Activated B cell treated with CpG ODN at 0.5 μM for 24 hours (primary cell): Measurements from ENCODE around the gene OLFML2A. TPM values are rescaled to one million over a fixed set of nuclear protein-coding genes. Genes with fewer than 3 reads are reported as not detected.

Experiments used
- ATAC-seq: fragments of 200-7000 bp; cut with Tn5 transposase; one replicate; pipeline ENCODE4 v1.10.0; 2021; ENCODE audit warnings: low read depth, mild to moderate bottlenecking, moderate library complexity
- CTCF ChIA-PET: fragments of 350-600 bp; sonication (Branson Sonifier 250); formaldehyde crosslinking; loops from one replicate; lab custom pipeline; 2021; ENCODE audit warnings: antibody characterized with exemption; lab: Charles Lee
- POLR2A ChIA-PET: fragments of 350-600 bp; sonication (Branson Sonifier 250); formaldehyde crosslinking; loops from one replicate; lab custom pipeline; 2021; ENCODE audit warnings: antibody characterized with exemption; lab: Charles Lee
- DNase-seq: peaks from one replicate; pipeline ENCODE4 v3.0.0; 2022
- H3K27ac Mint-ChIP-seq: one replicate; pipeline ENCODE4 v1.8.0; 2020; ENCODE audit warnings: mixed read lengths
- H3K27me3 Mint-ChIP-seq: one replicate; pipeline ENCODE4 v1.8.0; 2021; ENCODE audit warnings: mixed read lengths
- H3K36me3 Mint-ChIP-seq: one replicate; pipeline ENCODE4 v1.8.0; 2021; ENCODE audit warnings: low read depth, mixed read lengths
- H3K4me1 Mint-ChIP-seq: one replicate; pipeline ENCODE4 v1.8.0; 2021; ENCODE audit warnings: mixed read lengths
- H3K4me3 Mint-ChIP-seq: one replicate; pipeline ENCODE4 v1.8.0; 2020; ENCODE audit warnings: mild to moderate bottlenecking, mixed read lengths
- H3K9me3 Mint-ChIP-seq: one replicate; pipeline ENCODE4 v1.8.0; 2020; ENCODE audit warnings: mixed read lengths
- CTCF ChIP-seq: fragments of 200-600 bp; IDR thresholded peaks from one replicate; pipeline ENCODE4 v1.8.0; 2022; ENCODE audit warnings: antibody characterized with exemption, mild to moderate bottlenecking
- intact Hi-C: fragments of 100-400 bp; cut with micrococcal nuclease; formaldehyde crosslinking; loops from one replicate; pipeline ENCODE4 v1.15.1; 2024
- total RNA-seq: library from RNA; stranded (reverse); gene quantifications from 2 replicates; pipeline ENCODE4 v1.2.3, GENCODE V29; 2022

OLFML2A gene
- total RNA-seq, 1 donor from 2014 or later: 0.78 TPM

DNA sequence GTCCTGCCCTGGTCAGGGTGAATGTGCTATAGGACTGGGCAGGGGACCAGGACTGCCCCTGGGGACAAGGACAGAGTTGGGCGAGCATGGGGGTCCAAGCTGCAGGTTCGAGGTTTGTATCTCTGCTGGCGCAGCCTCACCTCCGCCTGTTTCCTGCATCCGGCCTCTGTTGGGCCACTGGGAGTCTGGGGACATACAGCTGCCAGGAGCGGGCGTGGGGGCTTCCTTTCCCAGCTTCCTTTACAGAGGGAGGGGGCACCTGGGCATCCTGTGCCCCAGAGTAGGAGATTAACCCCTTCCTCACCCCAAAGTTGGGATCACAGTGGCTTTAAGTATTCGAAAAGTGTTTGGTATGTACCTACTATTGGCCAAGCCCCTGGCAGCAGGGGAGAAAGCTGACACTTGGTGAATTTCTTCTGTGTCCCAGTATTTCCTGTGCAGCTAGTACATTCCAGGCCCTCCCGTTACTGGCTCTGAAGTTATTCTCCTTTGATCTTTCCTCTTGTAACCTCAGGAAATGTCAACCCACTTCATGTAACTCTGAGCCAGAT lies 19.0 kb downstream of the OLFML2A start:
- Mint-ChIP-seq H3K27ac (no peak overlapping the region), H3K27me3 (no peaks in the 10 kb centered on the region), H3K4me3 (no peak overlapping the region), H3K36me3 (no peaks in the 10 kb centered on the region), H3K4me1 (peaks cover 34% of the 10 kb centered on the region), H3K9me3 (no peaks in the 10 kb centered on the region)
- CTCF ChIA-PET: no interaction called here
- intact Hi-C loops: no loop called here
- no peak for ATAC-seq
- POLR2A ChIA-PET: no interaction called here
- no peak for DNase-seq
- no peak for TF ChIP-seq CTCF

- Mint-ChIP-seq H3K27ac (peak overlapping the region; percentile 53), H3K4me3 (no peak overlapping the region), H3K36me3 (no peaks in the 10 kb centered on the region), H3K4me1 (peaks cover 35% of the 10 kb centered on the region), H3K27me3 (no peaks in the 10 kb centered on the region), H3K9me3 (no peaks in the 10 kb centered on the region)
- ChIA-PET POLR2A (no interaction called here), CTCF (no interaction called here)
- no peak for TF ChIP-seq CTCF
- DNase-seq (no peak), ATAC-seq (no peak)
- intact Hi-C loops: no loop called here
Measured at GRCh38 chr9:124797343-124798103, 20.6 kb downstream of the OLFML2A start.

- H3K9me3 Mint-ChIP-seq: no peaks in the 10 kb centered on the region
- no peaks in the 10 kb centered on the region for H3K36me3 Mint-ChIP-seq
- no peaks in the 10 kb centered on the region for H3K27me3 Mint-ChIP-seq
- intact Hi-C loops: loop anchor here (1.0 to 5.0 kb wide), 2 partner anchors 25 to 38 kb away; no protein-coding TSS in a partner anchor
- H3K4me1 Mint-ChIP-seq: peaks cover 40% of the 10 kb centered on the region
- TF ChIP-seq CTCF: no peak
- H3K4me3 Mint-ChIP-seq: no peak overlapping the region
- peak overlapping the region; percentile 94 for H3K27ac Mint-ChIP-seq
- ChIA-PET POLR2A (interaction anchor here (1.5 to 4.0 kb wide), 2 partner anchors 10 to 62 kb away, joined by 3 to 16 read pairs; partner anchors contain the start of genes ARPC5L and RPL35), CTCF (interaction anchor here (1.3 to 3.0 kb wide), 3 partner anchors 11 to 54 kb away, joined by 3 to 17 read pairs (median 14); partner anchors contain the start of genes NR6A1 and WDR38)
- DNase-seq (no peak), ATAC-seq (no peak)
Measured at GRCh38 chr9:124799274-124800006, 22.5 kb downstream of the OLFML2A start.

DNA sequence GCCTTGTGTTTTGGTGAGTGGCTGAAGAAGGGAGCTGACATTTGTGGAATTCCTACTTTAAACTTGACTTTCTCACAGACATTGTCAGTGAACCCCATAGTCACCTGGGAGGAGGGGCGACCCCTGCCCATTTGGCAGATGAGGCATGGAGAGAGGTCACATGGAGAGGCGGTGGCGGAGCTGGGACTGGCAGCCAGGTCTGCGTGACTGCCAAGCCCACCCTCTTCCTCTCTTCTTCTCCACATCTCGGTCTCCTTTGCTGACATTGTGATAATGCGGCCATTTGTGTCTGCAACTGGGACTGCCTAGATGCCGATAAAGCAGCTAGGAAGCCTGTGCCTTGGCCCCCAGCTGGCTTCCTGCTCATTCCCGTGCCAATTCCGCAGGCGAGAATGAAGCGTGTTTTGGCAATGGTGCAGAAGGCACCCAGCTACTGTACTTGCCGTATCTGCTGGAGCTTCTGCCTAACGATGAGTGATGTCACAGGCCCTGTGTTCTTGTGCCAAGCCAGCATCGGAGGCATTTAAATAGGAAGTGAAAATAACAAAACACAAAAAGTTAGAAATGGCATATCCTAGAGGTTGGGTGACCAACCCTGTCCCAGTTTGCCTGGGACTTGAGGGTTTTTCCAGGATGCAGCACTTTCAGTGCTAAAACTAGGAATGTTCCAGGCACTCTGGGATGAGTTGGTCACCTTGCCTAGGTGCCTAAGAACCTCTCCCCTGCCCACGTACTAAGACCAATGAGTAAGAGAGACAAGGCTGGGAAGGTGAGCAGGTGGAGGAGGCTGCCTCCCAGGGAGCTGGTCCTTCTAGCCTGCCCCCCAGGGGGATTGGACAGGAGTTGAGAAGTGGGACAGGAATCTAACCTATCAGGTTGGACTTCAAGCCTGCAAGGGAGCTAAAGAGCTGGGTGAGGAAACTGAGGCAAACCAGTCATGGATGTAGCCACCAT lies 23.6 kb downstream of the OLFML2A start:
- H3K27me3 Mint-ChIP-seq: no peaks in the 10 kb centered on the region

More for the DNA sequence above, 23.6 kb downstream of the OLFML2A start:
- intact Hi-C loops: loop anchor here (1.0 to 5.0 kb wide), 2 partner anchors 26 to 37 kb away; no protein-coding TSS in a partner anchor
- Mint-ChIP-seq H3K27ac (peak overlapping the region; percentile 94), H3K4me1 (peaks cover 40% of the 10 kb centered on the region), H3K36me3 (no peaks in the 10 kb centered on the region), H3K9me3 (no peaks in the 10 kb centered on the region), H3K4me3 (peak overlapping the region; percentile 64)
- ChIA-PET POLR2A (interaction anchor here (0.6 to 4.0 kb wide), 7 partner anchors 11 to 142 kb away, joined by 3 to 16 read pairs (median 4); partner anchors contain the start of genes ARPC5L, NR6A1 and RPL35), CTCF (interaction anchor here (1.0 to 3.0 kb wide), 4 partner anchors 12 to 52 kb away, joined by 3 to 17 read pairs (median 8); partner anchors contain the start of genes NR6A1 and WDR38)
- TF ChIP-seq CTCF: no peak
- ATAC-seq: peak; percentile 95
- DNase-seq: peak; percentile 30
